OCI-LY7 (cell line): ENCODE data around the gene MAP3K13. TPM values are rescaled to one million over a fixed set of nuclear protein-coding genes. Genes with fewer than 3 reads are reported as not detected.

Experiments used
- BruUV-seq: library from RNA; stranded (reverse); fragments of 400-500 nt; replicated peaks from 2 replicates; lab custom pipeline; 2021; lab: Mats Ljungman, UMichigan
- CTCF ChIA-PET: fragments of 300-600 bp; sonication (Branson Sonifier 250); formaldehyde crosslinking; loops from one replicate; lab custom pipeline; 2022; ENCODE audit warnings: antibody characterized with exemption; ENCODE audit not compliant: unreplicated experiment; lab: Charles Lee
- POLR2A ChIA-PET: fragments of 300-600 bp; sonication (Branson Sonifier 250); formaldehyde crosslinking; loops from one replicate; lab custom pipeline; 2022; ENCODE audit warnings: antibody characterized with exemption; lab: Charles Lee
- DNase-seq: peaks from one replicate; pipeline ENCODE4 v3.0.0-alpha.2; 2015; ENCODE audit warnings: low spot score
- H2AFZ ChIP-seq: fragments of 200-600 bp; sonication (generic), shearing (Covaris generic); 2 replicates; pipeline ENCODE4 v1.6.1; 2014; ENCODE audit warnings: mild to moderate bottlenecking, antibody characterized with exemption, low read length, moderate library complexity
- H3K27ac ChIP-seq: fragments of 200-600 bp; sonication (generic); 2 replicates; pipeline ENCODE4 v1.5.1; 2014; ENCODE audit warnings: mixed run types, low read depth, mild to moderate bottlenecking, moderate library complexity, low read length, inconsistent platforms; ENCODE audit not compliant: poor library complexity, severe bottlenecking
- H3K36me3 ChIP-seq: fragments of 200-600 bp; sonication (generic); 2 replicates; pipeline ENCODE4 v1.6.1; 2014; ENCODE audit warnings: mild to moderate bottlenecking, antibody characterized with exemption, low read length, moderate library complexity, mixed read lengths; ENCODE audit not compliant: insufficient read depth
- H3K4me1 ChIP-seq: fragments of 200-600 bp; sonication (generic); 2 replicates; pipeline ENCODE4 v1.5.1; 2014; ENCODE audit warnings: mild to moderate bottlenecking, low read length; ENCODE audit not compliant: insufficient read depth, poor library complexity, severe bottlenecking
- H3K4me2 ChIP-seq: fragments of 200-600 bp; sonication (generic); 2 replicates; pipeline ENCODE4 v1.6.1; 2014; ENCODE audit warnings: mild to moderate bottlenecking, low read length
- H3K4me3 ChIP-seq: fragments of 200-600 bp; sonication (generic); 2 replicates; pipeline ENCODE4 v1.5.1; 2014; ENCODE audit warnings: mild to moderate bottlenecking, low read depth, low read length; ENCODE audit not compliant: poor library complexity, severe bottlenecking
- H3K79me2 ChIP-seq: fragments of 200-600 bp; sonication (generic); 2 replicates; pipeline ENCODE4 v1.6.1; 2016; ENCODE audit warnings: low read depth, mild to moderate bottlenecking, low read length, moderate library complexity, mixed read lengths; ENCODE audit not compliant: insufficient read depth
- H3K9me2 ChIP-seq: fragments of 200-600 bp; sonication (generic); 2 replicates; pipeline ENCODE4 v1.6.1; 2016; ENCODE audit warnings: mild to moderate bottlenecking, low read length, mixed read lengths; ENCODE audit not compliant: insufficient read depth
- H3K9me3 ChIP-seq: fragments of 200-600 bp; sonication (generic); 2 replicates; pipeline ENCODE4 v1.6.1; 2014; ENCODE audit warnings: mild to moderate bottlenecking, mixed run types, low read length, mixed read lengths
- H4K20me1 ChIP-seq: fragments of 200-600 bp; sonication (generic); 2 replicates; pipeline ENCODE4 v1.6.1; 2014; ENCODE audit warnings: mild to moderate bottlenecking, antibody characterized with exemption, low read length, moderate library complexity, mixed read lengths; ENCODE audit not compliant: insufficient read depth
- CTCF ChIP-seq: fragments of 200-600 bp; sonication (generic); conservative IDR thresholded peaks from 2 replicates; pipeline ENCODE4 v1.5.1; 2014; ENCODE audit warnings: mild to moderate bottlenecking, antibody characterized with exemption, low read length, moderate library complexity, mixed read lengths
- EZH2phosphoT487 ChIP-seq: fragments of 200-600 bp; sonication (generic); IDR thresholded peaks from 2 replicates; pipeline ENCODE4 v1.6.1; 2018; ENCODE audit warnings: low read depth, borderline replicate concordance, mild to moderate bottlenecking, mixed run types, antibody characterized with exemption, low read length, moderate library complexity, mixed read lengths
- intact Hi-C: fragments of 100-400 bp; cut with micrococcal nuclease; formaldehyde crosslinking; loops from one replicate; pipeline ENCODE4 v1.10.0; 2022; ENCODE audit not compliant: unreplicated experiment
- total RNA-seq, 2 experiments: library from RNA; depleted of rRNA in 1 of 2; stranded (reverse); fragments of >200 nt in 1 of 2; shearing (Covaris generic) in 1 of 2; gene quantifications; 2 replicates each; pipeline ENCODE4 v1.2.3, GENCODE V29; 2014 to 2022

Gene MAP3K13
- total RNA-seq, 2 experiments from 2014 or later: 7.6 to 15.0 TPM

GRCh38 chr3:185486394-185486793, 123.5 kb downstream of the MAP3K13 start:
- H3K79me2 ChIP-seq: no peaks in the 10 kb centered on the region
- no peak overlapping the region for H3K27ac ChIP-seq
- BruUV-seq: no TSS peak
- no peak for DNase-seq
- ChIA-PET POLR2A (interaction anchor here (0.6 to 0.7 kb wide), 3 partner anchors 49 to 153 kb away, joined by 3 to 4 read pairs (median 3); no protein-coding TSS in a partner anchor), CTCF (no interaction called here)
- H3K4me3 ChIP-seq: no peak overlapping the region
- H3K36me3 ChIP-seq: peaks cover 6% of the 10 kb centered on the region; the same call in 1 of the 2 replicates
- TF ChIP-seq CTCF (no peak), EZH2phosphoT487 (no peak)
- H3K9me2 ChIP-seq: no peaks in the 10 kb centered on the region
- H3K4me2 ChIP-seq: no peak overlapping the region
- no peaks in the 10 kb centered on the region for H3K9me3 ChIP-seq
- no peaks in the 10 kb centered on the region for H4K20me1 ChIP-seq
- intact Hi-C loops: no loop called here
- H3K4me1 ChIP-seq: peaks cover 3% of the 10 kb centered on the region
- no peak overlapping the region for H2AFZ ChIP-seq

DNA sequence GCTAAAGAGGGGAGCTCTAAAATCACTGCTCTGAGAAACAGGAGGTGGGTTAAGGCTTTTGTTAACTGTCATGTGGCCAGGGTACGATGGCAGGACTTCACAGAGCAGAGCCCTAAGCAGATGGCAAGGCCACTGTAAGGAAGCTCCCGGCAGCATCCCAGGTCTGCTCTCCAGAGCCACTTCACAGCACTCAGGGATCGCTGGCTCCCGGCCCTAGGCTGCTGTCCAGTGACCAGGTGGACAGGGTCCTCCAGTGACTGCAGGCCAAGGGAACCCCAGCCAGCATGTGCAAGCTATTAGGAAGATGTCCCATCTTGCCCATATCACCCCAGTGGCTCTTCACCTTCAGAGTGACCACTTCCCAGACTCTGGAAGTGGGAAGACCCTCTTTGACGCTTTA, 125.5 kb downstream of the MAP3K13 start:
- ChIA-PET CTCF (no interaction called here), POLR2A (interaction anchor here (0.6 to 1.4 kb wide), 2 partner anchors 9 to 22 kb away, joined by 3 to 5 read pairs; no protein-coding TSS in a partner anchor)
- no peaks in the 10 kb centered on the region for H3K9me3 ChIP-seq
- no peak overlapping the region for H3K4me3 ChIP-seq
- H3K4me2 ChIP-seq: no peak overlapping the region
- peaks cover 6% of the 10 kb centered on the region; the same call in 1 of the 2 replicates for H3K36me3 ChIP-seq
- H3K79me2 ChIP-seq: no peaks in the 10 kb centered on the region
- H3K4me1 ChIP-seq: no peaks in the 10 kb centered on the region
- intact Hi-C loops: no loop called here
- H4K20me1 ChIP-seq: no peaks in the 10 kb centered on the region
- BruUV-seq: no TSS peak
- TF ChIP-seq EZH2phosphoT487: no peak
- TF ChIP-seq CTCF: no peak
- DNase-seq: no peak
- no peak overlapping the region for H2AFZ ChIP-seq
- no peaks in the 10 kb centered on the region for H3K9me2 ChIP-seq
- H3K27ac ChIP-seq: no peak overlapping the region

DNA sequence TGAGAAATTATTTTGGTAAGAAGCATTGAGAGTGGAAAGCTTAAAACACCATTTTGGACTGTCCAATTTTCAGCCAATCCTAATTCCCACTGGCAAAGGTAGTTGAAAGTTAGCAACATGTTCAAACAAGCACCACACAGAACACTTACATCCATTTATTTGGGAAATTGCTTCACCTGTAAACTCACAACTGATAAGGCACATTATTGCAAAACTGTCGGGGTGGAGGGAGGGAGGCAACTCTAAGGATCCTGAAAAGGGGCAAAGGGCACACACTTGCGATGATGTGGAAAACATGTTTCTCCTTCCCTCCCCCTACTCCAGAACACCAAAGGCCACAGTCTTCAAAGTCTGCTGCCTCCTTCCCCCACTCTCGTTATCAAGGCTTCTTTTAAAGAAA, 126.5 kb downstream of the MAP3K13 start:
- no peak overlapping the region for H3K4me2 ChIP-seq
- no peaks in the 10 kb centered on the region for H4K20me1 ChIP-seq
- H2AFZ ChIP-seq: no peak overlapping the region
- no peak overlapping the region for H3K27ac ChIP-seq
- no peaks in the 10 kb centered on the region for H3K79me2 ChIP-seq
- no peak overlapping the region for H3K4me3 ChIP-seq
- H3K9me2 ChIP-seq: no peaks in the 10 kb centered on the region
- H3K36me3 ChIP-seq: peaks cover 13% of the 10 kb centered on the region
- no TSS peak for BruUV-seq
- no peak for DNase-seq
- POLR2A ChIA-PET: interaction anchor here (0.6 to 1.4 kb wide), 2 partner anchors 10 to 63 kb away, joined by 3 read pairs; no protein-coding TSS in a partner anchor
- intact Hi-C loops: no loop called here
- H3K9me3 ChIP-seq: no peaks in the 10 kb centered on the region
- TF ChIP-seq EZH2phosphoT487 (no peak), CTCF (no peak)
- CTCF ChIA-PET: no interaction called here
- H3K4me1 ChIP-seq: no peaks in the 10 kb centered on the region
